ENCODE measurements around the gene EDN1. TPM values are rescaled to one million over a fixed set of nuclear protein-coding genes. Genes with fewer than 3 reads are reported as not detected.

EDN1 gene
- total and polyA plus RNA-seq, 10 of the 15 experiments (the other 5 are each of a cell fraction or from before 2014, with no cell fraction given), result 2.0 to 6.6 (median 3.1) TPM

GRCh38 chr6:12262236-12263061, 27.7 kb upstream of the EDN1 start:
- WGBS (ENCODE audit: insufficient coverage, insufficient replicate concordance, low lambda C conversion rate, missing lambda C conversion rate), result 82% methylated on average over 12 of the region's 13 CpGs
- Histone ChIP-seq H4K20me1 (ENCODE audit: control insufficient read depth, insufficient read depth) (no peaks in the 10 kb centered on the region), H3K79me2 (ENCODE audit: control insufficient read depth, insufficient read depth, low read length) (no peaks in the 10 kb centered on the region), H3K27ac (ENCODE audit: control insufficient read depth, insufficient read depth) (no peak overlapping the region), H3K9ac (ENCODE audit: control insufficient read depth, insufficient read depth, low read length) (no peak overlapping the region), H3K9me3 (replicated peaks; ENCODE audit: control insufficient read depth, insufficient read depth, low read length) (no peaks in the 10 kb centered on the region), H3K27me3 (replicated peaks in 1 of 2; ENCODE audit: control insufficient read depth in 2 of 2, insufficient read depth in 2 of 2, low read length in 1 of 2) (no peaks in the 10 kb centered on the region), H3K4me1 (ENCODE audit: control insufficient read depth, insufficient read depth, low read length) (peaks cover 5% of the 10 kb centered on the region), H3K4me3 (no peak overlapping the region), H2AFZ (ENCODE audit: control insufficient read depth, low read depth, low read length) (no peak overlapping the region), H3K36me3 (ENCODE audit: control insufficient read depth in 2 of 2, insufficient read depth in 2 of 2, low read length in 1 of 2) (no peaks in the 10 kb centered on the region), H3K4me2 (ENCODE audit: control insufficient read depth, insufficient read depth) (no peak overlapping the region)
- TF ChIP-seq JUND (IDR thresholded peaks at IDR 0.05; ENCODE audit: low read depth, low read length), result no peak
- no peak for TF ChIP-seq RFX5 (IDR thresholded peaks at IDR 0.05; ENCODE audit: low read depth, low read length)
- no peak for TF ChIP-seq JUNB (IDR thresholded peaks at IDR 0.05)
- TF ChIP-seq ATF2 (IDR thresholded peaks at IDR 0.05; ENCODE audit: low read length), result no peak
- intact Hi-C loops (cut with micrococcal nuclease; ENCODE audit: unreplicated experiment), result no loop called here
- in situ Hi-C loops (cut with MboI), result no loop called here
- BruUV-seq (replicated peaks), result no TSS peak
- ChIA-PET POLR2A (interaction anchor here (0.7 kb wide), 1 partner anchor 17 kb away, joined by 4 read pairs; no protein-coding TSS in a partner anchor), SMC1A (ENCODE audit: uncharacterized antibody, unreplicated experiment) (interaction anchor here (0.8 to 1.8 kb wide), 5 partner anchors 7 to 606 kb away, joined by 3 to 5 read pairs (median 4); partner anchors contain the start of gene EDN1), CTCF (interaction anchor here (0.6 to 1.9 kb wide), 4 partner anchors 109 to 341 kb away, joined by 3 to 8 read pairs (median 4); no protein-coding TSS in a partner anchor), RAD21 (ENCODE audit: unreplicated experiment) (no interaction called here)
- DNase-seq (ENCODE audit: low read depth, low spot score), result no peak
- ATAC-seq, result no peak
- no peak for FAIRE-seq
